ENCODE measurements around the gene IQSEC3.

DNA sequence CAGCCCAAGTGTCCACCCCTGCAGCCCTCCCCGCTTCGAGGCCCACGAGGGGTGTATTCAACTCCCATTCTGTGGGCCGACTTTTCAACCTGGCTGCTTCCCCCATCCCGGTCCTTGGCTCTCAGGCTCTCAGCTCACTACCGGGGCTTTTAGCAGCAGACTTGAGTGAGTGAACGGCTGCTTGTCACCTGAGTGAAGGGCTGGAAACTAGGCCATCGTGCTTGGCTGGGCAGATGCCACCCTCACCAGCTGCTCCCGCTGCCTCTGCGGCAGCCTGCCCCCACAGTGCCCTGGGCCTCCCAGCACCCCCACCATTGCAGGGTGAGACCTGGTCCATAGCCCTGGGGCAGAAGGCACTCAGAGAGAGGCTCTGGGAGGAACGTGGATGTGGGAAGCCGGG, 87.5 kb downstream of the IQSEC3 start:
- TF ChIP-seq, protein P1, sequence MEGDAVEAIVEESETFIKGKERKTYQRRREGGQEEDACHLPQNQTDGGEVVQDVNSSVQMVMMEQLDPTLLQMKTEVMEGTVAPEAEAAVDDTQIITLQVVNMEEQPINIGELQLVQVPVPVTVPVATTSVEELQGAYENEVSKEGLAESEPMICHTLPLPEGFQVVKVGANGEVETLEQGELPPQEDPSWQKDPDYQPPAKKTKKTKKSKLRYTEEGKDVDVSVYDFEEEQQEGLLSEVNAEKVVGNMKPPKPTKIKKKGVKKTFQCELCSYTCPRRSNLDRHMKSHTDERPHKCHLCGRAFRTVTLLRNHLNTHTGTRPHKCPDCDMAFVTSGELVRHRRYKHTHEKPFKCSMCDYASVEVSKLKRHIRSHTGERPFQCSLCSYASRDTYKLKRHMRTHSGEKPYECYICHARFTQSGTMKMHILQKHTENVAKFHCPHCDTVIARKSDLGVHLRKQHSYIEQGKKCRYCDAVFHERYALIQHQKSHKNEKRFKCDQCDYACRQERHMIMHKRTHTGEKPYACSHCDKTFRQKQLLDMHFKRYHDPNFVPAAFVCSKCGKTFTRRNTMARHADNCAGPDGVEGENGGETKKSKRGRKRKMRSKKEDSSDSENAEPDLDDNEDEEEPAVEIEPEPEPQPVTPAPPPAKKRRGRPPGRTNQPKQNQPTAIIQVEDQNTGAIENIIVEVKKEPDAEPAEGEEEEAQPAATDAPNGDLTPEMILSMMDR (IDR thresholded peaks at IDR 0.05), result no peak
- no peak for TF ChIP-seq POLR2A (IDR thresholded peaks at IDR 0.05)

Data from body of pancreas (tissue), 4 donors.